Measurements from ENCODE around the gene IPO8. TPM values are rescaled to one million over a fixed set of nuclear protein-coding genes. Genes with fewer than 3 reads are reported as not detected.

The IPO8 gene
- total RNA-seq, 1 experiment from 2014 or later, result 48.0 TPM

- H4K20me1 ChIP-seq (ENCODE audit: control insufficient read depth, insufficient read depth, insufficient read length), result no peaks in the 10 kb centered on the region
- H2BK20ac ChIP-seq (ENCODE audit: low read depth, low read length, poor library complexity, severe bottlenecking), result no peak overlapping the region
- no peaks in the 10 kb centered on the region for H3K23me2 ChIP-seq (ENCODE audit: insufficient read length, low read depth, low read length, poor library complexity, severe bottlenecking)
- no peak overlapping the region for H2AFZ ChIP-seq (ENCODE audit: low read length)
- WGBS (ENCODE audit: extremely low coverage, insufficient read length, low lambda C conversion rate), result no CpG with 5 or more reads among the region's 2 CpGs
- no peak overlapping the region for H2BK15ac ChIP-seq (ENCODE audit: low read depth, low read length)
- no peak overlapping the region for H4K8ac ChIP-seq (replicated peaks; ENCODE audit: insufficient read length, low read depth, low read length)
- no peak overlapping the region for H3K4me2 ChIP-seq (ENCODE audit: insufficient read depth, insufficient read length, low read length)
- no peak overlapping the region for H2BK5ac ChIP-seq (ENCODE audit: insufficient read length, low read length)
- H3K9ac ChIP-seq (ENCODE audit: extremely low read depth, insufficient read length, low read length), result no peak overlapping the region
- Mint-ChIP-seq H3K27ac (no peak overlapping the region), H3K27me3 (ENCODE audit: low read depth) (no peaks in the 10 kb centered on the region), H3K4me1 (peaks cover 5 to 6% of the 10 kb centered on the region in 2 experiments; a peak in 3 of 4 replicates), H3K4me3 (no peak overlapping the region), H3K36me3 (ENCODE audit: insufficient read depth in 1 of 3, low read depth in 3 of 3) (peaks cover 0 to 4% (median 0%) of the 10 kb centered on the region in 3 experiments; a peak in 1 of 7 replicates), H3K9me3 (peaks cover 0 to 4% of the 10 kb centered on the region in 2 experiments; a peak in 2 of 5 replicates)
- H2AK5ac ChIP-seq (ENCODE audit: insufficient read length, low read length), result no peak overlapping the region
- no peak for TF ChIP-seq CTCF (conservative IDR thresholded peaks at IDR 0.05)
- H4K5ac ChIP-seq (ENCODE audit: insufficient read length, low read depth, low read length), result no peak overlapping the region
- H3K79me2 ChIP-seq (ENCODE audit: insufficient read depth, low read length), result no peaks in the 10 kb centered on the region
- H3K14ac ChIP-seq (ENCODE audit: insufficient read depth, low read length), result no peak overlapping the region
- H3K23ac ChIP-seq (ENCODE audit: insufficient read length, low read depth, low read length), result no peak overlapping the region
- no peak overlapping the region for H3K27ac ChIP-seq (ENCODE audit: insufficient read length, low read depth, low read length)
- no peak overlapping the region for H3T11ph ChIP-seq (ENCODE audit: low read length)
- H3K27me3 ChIP-seq (ENCODE audit: insufficient read depth, low read length), result no peaks in the 10 kb centered on the region
- no peaks in the 10 kb centered on the region for H3K79me1 ChIP-seq (ENCODE audit: insufficient read depth, low read depth, low read length, poor library complexity, severe bottlenecking)
- H2BK12ac ChIP-seq (ENCODE audit: insufficient read length, low read depth, low read length), result no peak overlapping the region
- no peak overlapping the region for H2BK120ac ChIP-seq (ENCODE audit: low read depth, low read length, poor library complexity, severe bottlenecking)
- no peak overlapping the region for H3K56ac ChIP-seq (ENCODE audit: insufficient read length, low read depth, low read length)
- no peak for DNase-seq
- H3K4ac ChIP-seq (ENCODE audit: low read depth, low read length), result no peak overlapping the region
- no peak overlapping the region for H3K18ac ChIP-seq (ENCODE audit: insufficient read length, low read depth, low read length)
- no peaks in the 10 kb centered on the region for H3K9me3 ChIP-seq (ENCODE audit: control insufficient read depth, low read depth, low read length)
- H3K4me1 ChIP-seq (ENCODE audit: insufficient read depth, low read length), result no peaks in the 10 kb centered on the region; the same call in 1 of the 2 replicates
- no peak overlapping the region for H4K91ac ChIP-seq (ENCODE audit: insufficient read length, low read depth, low read length)
These were observed 115.3 kb downstream of the IPO8 start for GRCh38 chr12:30580344-30580743.

Other genes with a start within 250 kb of the IPO8 start
- gene CAPRIN2, start 59.1 kb upstream of the IPO8 start, total RNA-seq (2021), result 123 and 130 TPM in 2 replicates
- 4.2 and 4.4 TPM in 2 replicates for gene TSPAN11, start 230.9 kb upstream of the IPO8 start, total RNA-seq (2021)

All from H9 (cell line).